Measurements from ENCODE around the gene C7orf57.

DNA sequence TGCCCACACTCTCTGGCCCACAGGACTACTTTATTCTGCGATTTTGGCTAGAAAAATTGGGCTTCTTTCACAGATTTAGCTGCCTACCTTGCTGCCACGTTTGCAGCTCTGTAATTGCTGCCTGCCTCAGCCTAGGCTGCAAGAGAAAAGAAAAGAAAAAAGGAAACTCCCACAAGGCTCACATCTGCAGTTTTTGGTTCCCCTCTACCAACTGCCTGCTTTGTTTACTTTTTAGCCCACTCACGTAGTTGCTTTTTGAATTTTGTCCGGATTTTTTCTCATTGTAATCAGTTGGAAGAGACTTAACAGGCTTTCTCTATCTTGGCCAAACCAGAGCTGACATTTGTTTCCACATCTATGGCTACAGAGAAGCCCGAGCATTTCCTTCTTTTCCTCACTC lies 30.7 kb upstream of the C7orf57 start:
- TF ChIP-seq, protein P1, sequence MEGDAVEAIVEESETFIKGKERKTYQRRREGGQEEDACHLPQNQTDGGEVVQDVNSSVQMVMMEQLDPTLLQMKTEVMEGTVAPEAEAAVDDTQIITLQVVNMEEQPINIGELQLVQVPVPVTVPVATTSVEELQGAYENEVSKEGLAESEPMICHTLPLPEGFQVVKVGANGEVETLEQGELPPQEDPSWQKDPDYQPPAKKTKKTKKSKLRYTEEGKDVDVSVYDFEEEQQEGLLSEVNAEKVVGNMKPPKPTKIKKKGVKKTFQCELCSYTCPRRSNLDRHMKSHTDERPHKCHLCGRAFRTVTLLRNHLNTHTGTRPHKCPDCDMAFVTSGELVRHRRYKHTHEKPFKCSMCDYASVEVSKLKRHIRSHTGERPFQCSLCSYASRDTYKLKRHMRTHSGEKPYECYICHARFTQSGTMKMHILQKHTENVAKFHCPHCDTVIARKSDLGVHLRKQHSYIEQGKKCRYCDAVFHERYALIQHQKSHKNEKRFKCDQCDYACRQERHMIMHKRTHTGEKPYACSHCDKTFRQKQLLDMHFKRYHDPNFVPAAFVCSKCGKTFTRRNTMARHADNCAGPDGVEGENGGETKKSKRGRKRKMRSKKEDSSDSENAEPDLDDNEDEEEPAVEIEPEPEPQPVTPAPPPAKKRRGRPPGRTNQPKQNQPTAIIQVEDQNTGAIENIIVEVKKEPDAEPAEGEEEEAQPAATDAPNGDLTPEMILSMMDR (IDR thresholded peaks at IDR 0.05; ENCODE audit: low read length), result no peak
- TF ChIP-seq EZH2 (IDR thresholded peaks at IDR 0.05; ENCODE audit: borderline replicate concordance, low read length), result no peak
